H1 (cell line): ENCODE measurements around the gene SV2B. TPM values are rescaled to one million over a fixed set of nuclear protein-coding genes. Genes with fewer than 3 reads are reported as not detected.

Experiments
- CTCF ChIA-PET: fragments of 300-600 bp; sonication (Branson Sonifier 250); formaldehyde crosslinking; loops from one replicate; lab custom pipeline; 2021; ENCODE audit not compliant: partially characterized antibody; lab: Charles Lee
- POLR2A ChIA-PET: fragments of 300-600 bp; sonication (Branson Sonifier 250); formaldehyde crosslinking; loops from one replicate; lab custom pipeline; 2021; ENCODE audit warnings: inconsistent platforms; ENCODE audit not compliant: partially characterized antibody; lab: Charles Lee
- DNase-seq, 2 experiments: peaks; one replicate each; pipeline versions ENCODE4 v3.0.0 to v3.0.0-alpha.2; 2010 to 2022; ENCODE audit warnings: low spot score in 2 of 2, low read depth in 1 of 2, mixed read lengths in 1 of 2
- FAIRE-seq: peaks from 2 replicates; lab custom pipeline; 2011; peaks lifted over from hg19 to GRCh38; lab: Jason Lieb, UNC
- H2AFZ ChIP-seq: 2 replicates; pipeline ENCODE4 v1.8.1; 2012; ENCODE audit warnings: low read length, inconsistent platforms
- H2AK5ac ChIP-seq: 2 replicates; pipeline ENCODE4 v1.6.1; 2013; ENCODE audit warnings: low read depth, low read length
- H2BK120ac ChIP-seq: replicated peaks from 2 replicates; pipeline ENCODE3; 2013; ENCODE audit warnings: low read depth, low read length, inconsistent platforms
- H2BK12ac ChIP-seq: 2 replicates; pipeline ENCODE4 v1.6.1; 2013; ENCODE audit warnings: low read depth, low read length
- H2BK15ac ChIP-seq: 2 replicates; pipeline ENCODE4 v1.6.1; 2013; ENCODE audit warnings: low read length
- H2BK20ac ChIP-seq: 2 replicates; pipeline ENCODE4 v1.6.1; 2013; ENCODE audit warnings: low read length
- H2BK5ac ChIP-seq: 2 replicates; pipeline ENCODE4 v1.6.1; 2013; ENCODE audit warnings: low read depth, low read length
- H3K14ac ChIP-seq: 2 replicates; pipeline ENCODE4 v1.6.1; 2013; ENCODE audit warnings: inconsistent platforms; ENCODE audit not compliant: insufficient read length
- H3K18ac ChIP-seq: 2 replicates; pipeline ENCODE4 v1.6.1; 2013; ENCODE audit warnings: low read length; ENCODE audit errors: extremely low read depth
- H3K23ac ChIP-seq: 2 replicates; pipeline ENCODE4 v1.6.1; 2013; ENCODE audit warnings: inconsistent platforms; ENCODE audit not compliant: insufficient read length
- H3K23me2 ChIP-seq: 2 replicates; pipeline ENCODE4 v1.6.1; 2013; ENCODE audit warnings: low read depth, low read length
- H3K27ac ChIP-seq: 2 replicates; pipeline ENCODE4 v1.6.1; 2011; ENCODE audit warnings: low read depth, low read length, inconsistent platforms
- H3K27me3 ChIP-seq, 4 experiments: replicated peaks in 1 of 4; 1 replicate in 1 of 4; 2 replicates in 3 of 4; pipeline versions ENCODE4 v1.6.1 to v1.8.1; 2011 to 2013; ENCODE audit warnings: low read length in 3 of 4, mild to moderate bottlenecking in 3 of 4, inconsistent platforms in 2 of 4, mixed read lengths in 2 of 4, moderate library complexity in 1 of 4; ENCODE audit not compliant: control insufficient read depth in 3 of 4, insufficient read depth in 3 of 4; ENCODE audit errors: extremely low read depth in 1 of 4
- H3K36me3 ChIP-seq, 4 experiments: 2 replicates each; pipeline versions ENCODE4 v1.6.1 to v1.8.1; 2011 to 2013; ENCODE audit warnings: mild to moderate bottlenecking in 4 of 4, low read length in 3 of 4, moderate library complexity in 2 of 4, control low read depth in 1 of 4, inconsistent platforms in 1 of 4; ENCODE audit not compliant: insufficient read depth in 4 of 4, control insufficient read depth in 2 of 4
- H3K4ac ChIP-seq: replicated peaks from 2 replicates; pipeline ENCODE3; 2013; ENCODE audit warnings: low read length, low read depth, mixed read lengths, inconsistent platforms; ENCODE audit not compliant: insufficient read length
- H3K4me1 ChIP-seq, 4 experiments: replicated peaks in 1 of 4; 1 replicate in 1 of 4; 2 replicates in 3 of 4; pipeline versions ENCODE4 v1.6.1 to v1.8.1; 2011 to 2013; ENCODE audit warnings: low read length in 3 of 4, inconsistent platforms in 2 of 4, mixed read lengths in 1 of 4; ENCODE audit not compliant: insufficient read depth in 4 of 4, control insufficient read depth in 3 of 4
- H3K4me2 ChIP-seq, 2 experiments: 2 replicates each; pipeline versions ENCODE4 v1.6.1 to v1.8.1; 2011 to 2013; ENCODE audit warnings: low read depth in 2 of 2, low read length in 2 of 2, control low read depth in 1 of 2, inconsistent platforms in 1 of 2, mild to moderate bottlenecking in 1 of 2; ENCODE audit not compliant: insufficient read depth in 1 of 2
- H3K4me3 ChIP-seq, 4 experiments: fragments of 200-600, 300-600 bp in 1 of 4; sonication (generic), shearing (Covaris generic), sonication (Bioruptor Twin) in 1 of 4; 2 replicates each; pipeline versions ENCODE4 v1.5.1 to v1.8.1; 2011 to 2016; ENCODE audit warnings: low read length in 4 of 4, low read depth in 3 of 4, control low read depth in 2 of 4, inconsistent platforms in 2 of 4, mild to moderate bottlenecking in 2 of 4, mixed read lengths in 1 of 4, moderate library complexity in 1 of 4; ENCODE audit not compliant: insufficient read depth in 2 of 4; ENCODE audit errors: extremely low read depth in 1 of 4
- H3K56ac ChIP-seq: replicated peaks from 2 replicates; pipeline ENCODE3; 2013; ENCODE audit warnings: low read depth, mild to moderate bottlenecking, mixed read lengths, low read length, inconsistent platforms; ENCODE audit not compliant: insufficient read length
- H3K79me1 ChIP-seq: 2 replicates; pipeline ENCODE4 v1.6.1; 2013; ENCODE audit warnings: low read depth, low read length, control low read depth
- H3K79me2 ChIP-seq, 2 experiments: 2 replicates each; pipeline versions ENCODE4 v1.6.1 to v1.8.1; 2012 to 2013; ENCODE audit warnings: low read length in 2 of 2, mild to moderate bottlenecking in 2 of 2, inconsistent platforms in 1 of 2; ENCODE audit not compliant: insufficient read depth in 2 of 2, control insufficient read depth in 1 of 2
- H3K9ac ChIP-seq, 4 experiments: replicated peaks in 1 of 4; 1 replicate in 1 of 4; 2 replicates in 3 of 4; pipeline versions ENCODE4 v1.6.1 to v1.8.1; 2011 to 2013; ENCODE audit warnings: low read depth in 3 of 4, low read length in 3 of 4, control low read depth in 2 of 4, mild to moderate bottlenecking in 2 of 4, moderate library complexity in 2 of 4, inconsistent platforms in 1 of 4; ENCODE audit errors: extremely low read depth in 1 of 4
- H3K9me3 ChIP-seq, 2 experiments: 2 replicates each; pipeline versions ENCODE4 v1.6.1 to v1.8.1; 2012 to 2013; ENCODE audit warnings: mild to moderate bottlenecking in 2 of 2, moderate library complexity in 2 of 2, control low read depth in 1 of 2, inconsistent platforms in 1 of 2, low read depth in 1 of 2, low read length in 1 of 2, mixed read lengths in 1 of 2; ENCODE audit not compliant: insufficient read depth in 2 of 2
- H4K20me1 ChIP-seq, 2 experiments: replicated peaks in 1 of 2; 2 replicates each; pipeline versions ENCODE3 to v1.8.1; 2011 to 2013; ENCODE audit warnings: inconsistent platforms in 2 of 2, low read length in 2 of 2, mild to moderate bottlenecking in 1 of 2; ENCODE audit not compliant: insufficient read depth in 2 of 2, control insufficient read depth in 1 of 2
- H4K5ac ChIP-seq: 2 replicates; pipeline ENCODE4 v1.6.1; 2013; ENCODE audit warnings: low read length, low read depth, mixed read lengths, inconsistent platforms; ENCODE audit not compliant: insufficient read length
- H4K8ac ChIP-seq: 2 replicates; pipeline ENCODE4 v1.8.0; 2013; ENCODE audit warnings: mild to moderate bottlenecking, moderate library complexity, low read length, inconsistent platforms; ENCODE audit not compliant: insufficient read depth; ENCODE audit errors: extremely low read depth
- H4K91ac ChIP-seq: replicated peaks from 2 replicates; pipeline ENCODE3; 2013; ENCODE audit warnings: low read length, mixed read lengths, inconsistent platforms; ENCODE audit not compliant: insufficient read length
- CBX8 ChIP-seq: fragments of 300-800, 300-1000 bp; sonication (generic); IDR thresholded peaks from 2 replicates; pipeline ENCODE4 v1.7.1; 2016; ENCODE audit warnings: low read depth, low read length, borderline replicate concordance
- CHD1 ChIP-seq: IDR thresholded peaks from 2 replicates; pipeline ENCODE4 v1.6.1; 2012; ENCODE audit warnings: low read depth, low read length, improper control_type of control experiment
- CTBP2 ChIP-seq: IDR thresholded peaks from 2 replicates; pipeline ENCODE4 v1.7.0; 2011; ENCODE audit warnings: borderline replicate concordance, mild to moderate bottlenecking, moderate library complexity, mixed read lengths, low read length; ENCODE audit not compliant: insufficient read depth, insufficient read length
- FOSL1 ChIP-seq: IDR thresholded peaks from 2 replicates; pipeline ENCODE4 v1.6.1; 2011; ENCODE audit warnings: mild to moderate bottlenecking, low read depth, low read length, moderate library complexity; ENCODE audit not compliant: insufficient read depth
- HDAC6 ChIP-seq: IDR thresholded peaks from one replicate; pipeline ENCODE4 v1.7.1; 2012; ENCODE audit warnings: low read depth, mild to moderate bottlenecking, inconsistent platforms, low read length, moderate library complexity
- KDM4A ChIP-seq: IDR thresholded peaks from one replicate; pipeline ENCODE4 v1.7.1; 2012; ENCODE audit warnings: low read depth, mild to moderate bottlenecking, moderate library complexity, low read length, inconsistent platforms; ENCODE audit not compliant: severe bottlenecking
- NRF1 ChIP-seq: IDR thresholded peaks from 2 replicates; pipeline ENCODE4 v1.6.1; 2011; ENCODE audit warnings: mild to moderate bottlenecking, low read depth, low read length, improper control_type of control experiment
- POLR2AphosphoS5 ChIP-seq: IDR thresholded peaks from 2 replicates; pipeline ENCODE4 v1.6.1; 2011; ENCODE audit warnings: low read depth, low read length
- SAP30 ChIP-seq: fragments of 300-600 bp; sonication (generic); IDR thresholded peaks from 2 replicates; pipeline ENCODE4 v1.7.1; 2012; ENCODE audit warnings: low read length, moderate library complexity, mild to moderate bottlenecking, inconsistent platforms; ENCODE audit not compliant: insufficient read depth, insufficient replicate concordance
- SP2 ChIP-seq: IDR thresholded peaks from 2 replicates; pipeline ENCODE4 v1.6.1; 2012; ENCODE audit warnings: mild to moderate bottlenecking, low read length, inconsistent platforms
- TCF12 ChIP-seq: IDR thresholded peaks from 2 replicates; pipeline ENCODE4 v1.6.1; 2011; ENCODE audit warnings: low read depth, mild to moderate bottlenecking, low read length
- USF2 ChIP-seq: IDR thresholded peaks from 2 replicates; pipeline ENCODE4 v1.6.1; 2011; ENCODE audit warnings: low read length, improper control_type of control experiment
- WGBS, 2 experiments: shearing (Covaris generic) in 1 of 2; methylation state at CpG; one replicate each; pipeline versions ENCODE4 v1.1.6 to v1.1.7; 2013 to 2015; ENCODE audit warnings: low lambda C conversion rate in 2 of 2, mixed read lengths in 2 of 2, inconsistent platforms in 1 of 2, low coverage in 1 of 2, missing lambda C conversion rate in 1 of 2; ENCODE audit not compliant: insufficient replicate concordance in 2 of 2, insufficient coverage in 1 of 2, insufficient read length in 1 of 2; ENCODE audit errors: extremely low coverage in 1 of 2, missing lambda C conversion rate in 1 of 2; 5-methylcytosine and 5-hydroxymethylcytosine counted together
- polyA plus RNA-seq, 7 experiments: library from polyadenylated mRNA; depleted of rRNA in 3 of 7; stranded (reverse) in 5 of 7; unstranded in 2 of 7; fragments of >200 nt in 5 of 7; fragments of 200-250 nt in 2 of 7; gene quantifications; 1 replicate in 5 of 7; 2 replicates in 1 of 7; 4 replicates in 1 of 7; pipeline versions ENCODE4 v1.2.1 to v1.2.3, GENCODE V29; 2011 to 2013; ENCODE audit warnings: missing spikeins in 2 of 7, mixed read lengths in 2 of 7
- total RNA-seq: library from RNA; stranded (reverse); fragmentation: NEBNext Ultra II Directional; extraction: Animal tissue kit (Norgen Biotek cat#: 25700); gene quantifications from 2 replicates; pipeline ENCODE4 v1.2.1, GENCODE V29; 2021

Gene SV2B
- total and polyA plus RNA-seq, 2 of the 8 experiments (the other 6 are each of a cell fraction or from before 2014, with no cell fraction given), result 0.09 to 0.20 TPM

GRCh38 chr15:91264651-91265351 is 164.7 kb downstream of the SV2B start:
- WGBS, 2 experiments, result 94% methylated on average over 11 of the region's 11 CpGs; no CpG with 5 or more reads in 1 of the 2 experiments
- Histone ChIP-seq H4K8ac (no peak overlapping the region), H3K79me2 (no peaks in the 10 kb centered on the region), H3K18ac (no peak overlapping the region), H3K23ac (no peak overlapping the region), H3K4me2 (no peak overlapping the region), H2AFZ (no peak overlapping the region), H4K5ac (no peak overlapping the region), H3K4ac (no peak overlapping the region), H3K27me3 (no peaks in the 10 kb centered on the region), H3K9me3 (no peaks in the 10 kb centered on the region), H2BK20ac (no peak overlapping the region), H2BK12ac (no peak overlapping the region), H2BK15ac (no peak overlapping the region), H3K36me3 (no peaks in the 10 kb centered on the region), H3K9ac (no peak overlapping the region), H4K91ac (no peak overlapping the region), H3K56ac (no peak overlapping the region), H3K14ac (no peak overlapping the region), H3K27ac (no peak overlapping the region), H3K4me1 (no peaks in the 10 kb centered on the region), H2BK120ac (no peak overlapping the region), H2AK5ac (no peak overlapping the region), H2BK5ac (no peak overlapping the region), H3K23me2 (peaks cover 4% of the 10 kb centered on the region; the same call in 1 of the 2 replicates), H4K20me1 (peaks cover 0 to 2% of the 10 kb centered on the region in 2 experiments), H3K4me3 (no peak overlapping the region), H3K79me1 (no peaks in the 10 kb centered on the region)
- ChIA-PET CTCF (interaction anchor here (0.6 to 6.2 kb wide), 11 partner anchors 8 to 647 kb away, joined by 3 to 78 read pairs (median 5); no protein-coding TSS in a partner anchor), POLR2A (interaction anchor here (0.6 kb wide), 1 partner anchor 150 kb away, joined by 3 read pairs; no protein-coding TSS in a partner anchor)
- DNase-seq, result no peak
- no peak for FAIRE-seq
- TF ChIP-seq CTBP2 (no peak), FOSL1 (no peak), CBX8 (no peak), USF2 (no peak), HDAC6 (no peak), POLR2AphosphoS5 (no peak), NRF1 (no peak), SAP30 (no peak), CHD1 (no peak), KDM4A (no peak), SP2 (no peak), TCF12 (no peak)
